Measurements from ENCODE around the gene CTNNA2.
"Not testable (repeated sequence)": the region's sequence is repeated elsewhere in the genome, so short reads cannot be mapped to it uniquely, and the experiment has no call there.

Gene CTNNA2

DNA sequence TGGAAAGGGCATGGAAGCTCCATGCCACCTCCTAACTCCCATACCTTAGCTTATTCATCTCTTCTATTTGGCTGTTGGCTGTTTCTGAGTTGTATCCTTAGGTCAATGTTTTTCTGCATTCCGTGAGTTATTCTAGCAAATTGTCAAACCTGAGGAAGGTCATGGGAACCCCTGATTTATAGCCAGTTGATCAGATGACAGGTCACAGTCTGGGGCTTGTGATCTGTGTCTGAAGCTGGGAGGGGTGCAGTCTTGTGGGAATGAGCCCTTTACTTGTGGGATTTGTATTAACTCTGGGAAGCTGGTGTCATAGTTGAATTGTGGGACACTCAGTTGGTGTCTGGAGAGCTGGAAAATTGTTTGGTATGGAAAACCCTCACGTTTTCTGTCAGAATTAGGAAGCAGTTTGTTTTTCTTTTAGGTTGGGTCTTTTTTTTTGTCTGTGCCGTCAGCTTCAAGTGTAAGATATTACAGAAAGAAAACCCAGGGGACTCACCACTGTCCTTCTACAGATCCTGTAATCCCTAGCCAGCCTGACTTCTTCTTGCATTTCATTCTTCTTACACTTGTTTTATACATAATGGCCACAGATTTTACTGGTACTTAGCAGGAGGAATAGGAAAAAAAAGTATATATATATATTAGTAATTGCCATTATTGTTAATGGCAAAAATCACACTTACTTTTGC lies 653.8 kb downstream of the CTNNA2 start:
- DNase-seq: no peak

DNA sequence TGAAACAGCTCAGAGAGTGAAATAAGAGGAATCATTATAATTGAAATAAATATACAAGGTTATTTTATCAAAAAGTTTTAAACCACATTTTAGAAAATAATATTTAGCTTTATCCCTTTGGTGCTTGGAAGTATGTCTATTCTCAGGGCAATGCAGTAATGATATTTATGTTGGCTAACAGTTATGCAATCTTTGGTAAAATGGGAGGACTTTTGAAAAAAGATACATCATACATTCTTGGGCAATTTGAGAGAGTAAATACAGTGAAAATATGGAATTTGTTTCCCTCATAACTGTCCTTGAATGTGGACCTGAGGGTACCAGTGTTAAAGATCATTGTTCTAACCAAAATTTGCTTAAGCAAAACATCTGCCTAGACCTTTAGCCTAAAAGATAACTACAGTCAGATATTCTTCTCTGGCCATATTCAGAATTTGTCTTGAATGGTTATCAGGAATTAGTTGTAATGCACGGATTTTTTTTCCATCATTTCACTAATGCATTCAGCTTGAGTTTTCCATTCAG lies 654.5 kb downstream of the CTNNA2 start:
- no peak for DNase-seq

DNA sequence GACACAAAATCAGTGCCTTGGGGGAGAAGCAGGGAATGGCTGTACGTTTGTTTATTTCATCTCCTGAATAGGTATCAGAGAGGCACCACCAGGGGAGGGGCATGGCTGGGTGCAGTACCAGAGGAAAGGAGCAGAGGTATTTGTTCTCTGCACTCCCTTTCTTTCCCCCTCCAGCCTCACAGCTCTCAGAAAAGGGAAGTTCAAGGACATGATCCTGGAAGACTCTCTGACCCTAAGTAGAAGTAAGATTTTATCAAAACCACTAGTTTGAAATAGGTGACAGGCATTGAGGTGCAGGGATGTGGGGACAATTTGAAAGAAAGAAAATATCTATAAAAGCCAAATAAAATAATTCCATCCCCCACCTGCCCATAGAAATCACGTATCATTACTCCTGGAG lies 655.2 kb downstream of the CTNNA2 start:
- DNase-seq: no peak

DNA sequence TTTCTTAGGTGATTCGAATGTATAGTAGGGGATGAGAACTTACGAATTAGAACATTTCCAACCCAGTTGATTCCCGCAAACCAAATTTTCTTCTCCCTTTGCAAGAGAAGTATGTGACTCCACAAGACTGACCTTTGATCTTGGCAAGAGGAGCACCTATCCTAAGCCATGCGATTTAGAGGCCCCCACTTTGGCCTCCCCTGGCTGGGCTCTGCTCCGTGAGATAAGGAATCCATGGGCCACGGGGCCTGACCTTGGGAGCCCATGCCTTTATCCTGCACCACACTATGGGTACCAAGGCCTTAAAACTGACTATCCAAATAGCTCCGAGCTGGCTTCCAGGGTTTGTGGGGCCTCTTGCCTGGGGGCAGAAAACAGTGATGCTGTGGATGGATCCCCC lies 656.0 kb downstream of the CTNNA2 start:
- no peak for DNase-seq

DNA sequence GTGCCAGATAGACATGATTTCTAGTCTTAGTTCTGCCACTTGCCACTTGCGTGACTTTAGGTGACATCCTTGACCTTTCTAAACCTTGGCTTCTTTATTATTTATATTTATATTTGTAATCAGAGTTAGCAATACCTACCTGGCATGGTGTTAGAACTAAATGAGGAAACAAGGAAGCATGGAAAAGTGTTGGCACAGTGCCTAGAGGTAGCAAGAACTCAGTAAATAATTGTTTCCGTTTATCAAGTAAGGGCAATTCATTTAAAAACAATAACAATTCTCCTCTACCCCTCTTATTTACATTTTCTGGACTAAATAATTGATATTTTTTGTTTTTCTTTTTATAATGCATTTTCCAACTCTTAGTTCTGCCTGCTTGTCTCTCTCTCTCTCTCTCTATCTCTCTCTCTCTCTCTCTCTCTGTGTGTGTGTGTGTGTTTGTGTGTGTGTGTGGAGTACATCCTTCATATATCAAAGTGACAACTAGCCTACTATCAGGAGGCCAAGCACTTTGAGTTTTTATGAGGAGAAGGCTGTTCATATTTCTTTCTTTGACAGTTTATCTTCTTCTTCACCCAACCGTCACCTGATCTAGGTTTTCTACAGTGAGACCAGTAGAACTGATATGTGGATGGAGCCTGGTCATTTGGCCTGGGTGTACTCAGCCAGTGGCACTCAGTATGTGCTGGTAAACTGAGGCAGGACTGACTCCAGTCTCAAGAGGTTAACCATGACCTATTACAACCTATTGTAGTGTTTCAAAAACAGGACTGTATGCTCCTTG lies 657.2 kb downstream of the CTNNA2 start:
- no peak for DNase-seq

DNA sequence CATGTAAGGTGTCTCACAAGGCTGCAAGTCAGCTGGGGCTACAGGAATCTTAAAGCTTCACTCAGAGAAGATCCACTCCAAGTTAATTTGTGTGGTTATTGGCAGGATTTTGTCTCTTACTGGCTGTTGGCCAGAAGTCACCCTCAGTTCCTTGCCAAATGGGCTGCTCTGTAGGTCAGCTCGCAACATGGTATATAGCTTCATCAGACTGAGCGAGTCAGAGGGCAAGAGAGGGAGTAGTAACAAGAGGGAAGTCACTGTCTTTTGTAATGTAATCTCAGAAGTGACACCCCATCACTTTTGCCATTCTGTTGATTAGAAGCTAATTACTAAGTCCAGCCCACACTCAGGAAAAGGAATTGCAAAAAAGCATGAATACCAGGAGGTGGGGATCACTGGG lies 672.2 kb downstream of the CTNNA2 start:
- DNase-seq: no peak

DNA sequence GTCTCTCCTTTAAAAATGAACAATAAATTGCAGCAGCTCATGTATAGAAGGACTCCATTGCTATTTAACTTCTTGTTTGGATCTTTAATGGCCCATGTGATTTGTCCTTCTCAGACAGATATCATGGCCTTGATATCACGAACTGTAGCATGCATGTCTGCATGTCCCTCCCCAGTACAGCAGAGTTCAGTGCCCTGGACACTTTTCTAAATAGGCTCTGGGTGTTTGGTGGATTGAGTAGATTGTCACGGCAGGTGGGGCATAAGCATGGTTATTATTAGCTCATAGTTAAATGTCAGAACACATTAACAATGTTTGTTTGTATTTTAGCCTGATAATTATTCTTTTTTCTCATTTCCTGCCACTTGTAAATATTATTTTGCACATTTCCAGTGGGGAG lies 673.4 kb downstream of the CTNNA2 start:
- no peak for DNase-seq

DNA sequence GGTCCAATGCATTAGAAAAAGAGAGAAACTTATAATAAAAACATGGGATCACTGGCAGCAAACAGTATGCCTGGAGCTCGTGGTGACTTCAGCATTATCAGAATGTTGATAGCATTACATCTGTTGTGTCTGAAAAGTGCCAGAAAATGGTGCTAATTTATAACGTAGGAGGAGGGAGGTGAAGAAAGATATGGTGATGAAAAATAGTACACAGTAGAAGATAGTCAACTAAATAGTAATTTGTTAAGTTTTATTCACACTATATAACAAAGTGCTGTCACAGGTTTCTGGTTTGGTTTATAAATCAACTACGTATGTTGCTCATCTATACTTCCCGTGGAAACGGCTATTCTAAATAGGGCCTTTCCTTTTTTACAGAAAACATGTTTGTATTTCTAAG lies 674.3 kb downstream of the CTNNA2 start:
- DNase-seq: no peak

DNA sequence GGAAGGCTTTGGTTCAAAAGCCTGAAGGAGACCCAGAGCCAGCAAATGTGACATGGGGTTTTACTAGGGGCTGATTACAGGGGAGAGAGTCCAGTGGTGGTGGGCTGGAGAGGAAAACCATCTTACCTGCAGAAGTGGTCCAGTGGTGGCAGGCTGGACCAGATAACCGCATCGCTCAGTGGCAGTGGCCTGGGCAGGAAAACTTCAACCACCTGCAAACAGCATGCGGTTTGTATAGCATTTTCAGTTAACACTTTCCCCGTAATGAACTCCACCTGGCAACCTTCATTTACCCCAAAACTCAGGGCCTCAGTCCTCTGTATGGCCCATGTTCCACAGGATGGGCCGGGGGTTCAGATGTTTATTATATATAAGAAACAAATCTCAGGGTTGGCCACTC lies 677.3 kb downstream of the CTNNA2 start:
- no peak for DNase-seq

DNA sequence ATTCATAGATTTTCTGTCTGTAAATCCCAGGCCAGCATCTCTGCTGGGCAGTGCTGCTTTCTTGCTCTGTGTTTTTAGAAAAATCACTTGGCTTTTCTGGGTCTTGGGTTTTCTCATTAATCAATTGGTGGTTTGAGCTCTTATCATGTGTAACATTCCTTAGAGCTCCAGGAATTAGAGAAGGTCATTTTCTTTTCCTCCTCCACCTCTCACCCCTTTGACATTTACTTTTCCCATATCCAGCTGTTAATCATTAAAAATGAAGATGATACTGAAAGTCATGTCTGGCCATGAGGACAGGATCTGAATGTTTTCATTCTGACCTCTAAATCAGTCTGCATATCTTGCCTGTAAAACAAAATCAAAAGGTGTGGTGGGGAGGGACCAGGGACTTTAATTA lies 680.7 kb downstream of the CTNNA2 start:
- DNase-seq: no peak

DNA sequence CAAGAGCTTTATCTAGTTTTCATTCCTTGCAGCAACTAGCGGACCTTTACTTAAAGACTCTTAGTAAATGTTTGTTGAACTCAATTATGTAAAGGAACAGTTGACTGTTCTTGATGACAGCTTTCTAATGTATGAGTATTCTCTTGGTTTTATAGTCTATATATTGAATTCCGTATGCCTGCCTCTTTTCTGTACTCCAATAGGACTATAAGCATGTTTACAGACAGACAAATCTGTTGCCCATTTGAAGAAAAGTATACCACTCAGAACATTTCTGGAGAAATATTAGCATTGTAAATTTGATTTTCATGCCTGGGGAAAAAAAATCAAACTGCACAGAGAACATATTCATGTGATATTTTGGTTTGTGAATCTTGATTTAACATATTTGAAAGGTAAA lies 682.2 kb downstream of the CTNNA2 start:
- no peak for DNase-seq

DNA sequence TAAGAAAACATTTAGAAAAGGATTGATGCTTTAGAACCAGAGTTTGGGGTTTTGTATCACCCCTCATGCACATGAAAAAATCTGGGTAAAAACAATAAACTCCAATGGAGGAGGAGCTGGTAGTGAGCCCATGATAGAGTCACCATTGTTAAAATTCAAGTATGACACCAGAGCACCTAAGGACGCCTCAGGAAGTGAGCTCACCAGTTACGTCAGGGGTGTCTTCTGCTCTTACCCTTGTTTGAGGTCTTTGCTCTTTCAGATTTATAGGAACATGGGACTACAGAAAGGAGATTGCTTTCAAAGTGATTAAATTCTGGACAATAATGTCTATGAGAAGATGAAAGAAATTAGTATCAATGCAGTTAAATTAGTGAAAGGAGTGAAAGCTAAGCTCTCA lies 685.2 kb downstream of the CTNNA2 start:
- DNase-seq: no peak

DNA sequence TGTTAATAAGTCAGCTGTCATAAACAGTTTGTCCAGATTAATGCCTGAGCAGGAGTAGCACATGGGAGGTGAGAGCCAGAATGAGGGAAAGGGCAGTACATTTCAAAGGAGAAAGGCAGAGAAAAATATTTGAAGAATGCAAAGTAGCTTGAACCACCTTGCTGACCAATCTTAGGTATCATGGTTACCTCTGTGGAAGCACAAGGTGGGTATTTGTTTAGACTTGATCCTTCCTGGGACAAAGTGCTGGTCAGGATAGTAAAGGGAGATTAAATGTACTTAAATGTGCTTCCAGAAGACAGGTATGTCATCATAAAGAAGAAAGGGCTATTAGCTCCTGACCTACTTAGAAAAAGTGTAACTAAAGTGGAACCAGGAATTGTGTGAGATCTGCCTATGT lies 686.7 kb downstream of the CTNNA2 start:
- DNase-seq: no peak

DNA sequence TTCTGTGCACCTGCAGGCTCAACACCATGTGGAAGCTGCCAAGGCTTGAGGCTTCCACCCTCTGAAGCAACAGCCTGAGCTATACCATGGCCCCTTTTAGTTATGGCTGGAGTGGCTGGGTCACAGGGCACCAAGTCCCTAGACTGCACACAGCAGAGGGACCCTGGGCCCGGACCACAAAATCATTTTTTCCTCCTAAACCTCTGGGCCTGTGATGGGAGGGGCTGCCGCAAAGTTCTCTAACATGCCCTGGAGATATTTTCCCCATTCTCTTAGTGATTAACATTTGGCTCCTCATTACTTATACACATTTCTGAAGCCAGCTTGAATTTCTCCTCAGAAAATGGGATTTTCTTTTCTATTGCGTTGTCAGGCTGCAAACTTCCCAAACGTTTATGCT lies 691.1 kb downstream of the CTNNA2 start:
- DNase-seq: not testable (repeated sequence)

DNA sequence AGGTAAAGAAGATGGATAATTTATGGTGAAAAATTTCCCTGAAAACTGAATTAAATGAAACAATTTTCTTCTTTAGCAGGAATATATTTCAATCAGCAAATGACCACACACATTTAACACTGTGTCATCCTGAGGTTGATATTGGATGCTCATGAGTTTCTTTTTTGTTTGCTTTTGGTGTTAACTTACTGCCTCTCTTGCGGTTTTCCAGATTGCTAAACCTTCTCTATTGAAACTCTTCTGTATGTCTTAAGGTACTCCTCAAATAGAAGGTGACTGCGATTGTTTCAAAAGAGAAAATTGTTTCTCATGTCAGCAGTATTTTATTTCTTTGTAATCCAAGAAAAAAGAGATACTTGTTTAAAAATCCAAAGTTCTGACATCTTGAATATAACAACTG lies 692.6 kb downstream of the CTNNA2 start:
- DNase-seq: no peak

DNA sequence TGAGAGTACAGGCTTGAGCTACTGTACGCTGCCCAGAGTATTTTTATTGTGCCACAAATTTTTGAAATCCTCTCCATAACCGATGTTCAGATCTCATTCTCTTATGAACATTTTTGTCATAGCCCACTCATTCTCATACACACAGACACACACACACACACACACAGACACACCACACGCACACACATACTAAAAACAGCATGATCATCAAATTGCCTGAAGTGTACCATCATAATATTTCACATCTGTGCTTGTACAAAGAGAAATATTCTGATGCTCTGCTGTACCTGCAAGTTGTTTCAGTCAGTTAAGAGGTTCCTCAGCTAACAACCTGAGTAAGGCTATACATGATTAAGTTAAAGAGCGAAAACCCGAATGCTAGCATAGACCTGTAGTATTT lies 696.6 kb downstream of the CTNNA2 start:
- no peak for DNase-seq

DNA sequence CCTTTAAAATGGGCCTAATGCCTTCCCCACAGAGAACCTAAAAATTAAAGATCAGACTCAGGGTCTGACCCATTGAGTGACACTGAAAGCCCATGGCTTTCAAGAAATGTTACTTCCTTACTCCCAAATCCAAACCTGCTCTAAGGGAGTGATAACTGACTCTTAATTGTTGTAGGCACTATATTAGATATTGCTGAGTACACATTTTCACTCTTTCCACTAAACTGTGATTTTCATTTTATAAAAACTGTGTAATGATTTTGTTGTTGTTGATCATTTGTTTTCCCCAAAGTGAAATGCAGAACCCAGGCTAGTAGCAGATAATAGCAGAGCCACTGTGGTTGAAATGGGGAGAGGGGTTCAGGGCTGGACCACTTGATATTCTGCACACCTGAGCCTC lies 704.6 kb downstream of the CTNNA2 start:
- no peak for DNase-seq

DNA sequence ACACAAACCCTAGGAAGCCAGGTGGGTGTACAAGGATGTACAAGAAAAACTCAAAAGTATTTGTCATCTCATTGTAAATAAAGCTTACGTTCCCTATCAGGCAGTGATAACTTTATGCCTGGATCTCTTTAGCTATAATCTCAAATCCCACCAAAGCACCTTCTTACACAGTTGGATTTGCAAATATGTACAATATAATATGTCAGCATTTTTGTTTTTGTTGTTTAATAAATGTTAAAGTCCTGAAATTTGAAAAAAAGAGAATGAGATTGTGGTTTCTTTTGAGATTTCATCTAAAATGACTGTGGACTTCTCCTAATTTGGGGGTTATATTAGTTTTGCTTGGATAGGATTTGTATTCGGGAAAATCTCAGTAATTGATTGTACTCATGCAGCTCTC lies 709.8 kb downstream of the CTNNA2 start:
- DNase-seq: no peak

DNA sequence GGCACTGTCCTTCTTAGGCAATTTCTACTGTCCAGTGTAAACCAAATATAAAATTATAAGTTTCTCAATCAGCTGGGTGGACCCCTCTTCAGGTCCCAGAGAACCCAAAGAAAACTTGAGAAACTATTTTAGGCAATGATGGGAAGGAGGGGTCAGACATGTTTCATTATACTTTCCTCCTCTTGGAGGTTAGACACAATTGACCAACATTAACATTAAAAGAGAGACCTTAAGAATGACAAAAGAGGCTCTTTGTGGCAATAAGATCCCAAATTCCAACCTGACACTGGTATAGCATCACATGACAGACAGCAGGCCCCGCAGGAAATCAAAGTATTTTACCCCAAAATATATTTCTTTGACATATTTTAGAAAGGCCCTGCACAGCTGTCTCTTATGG lies 718.6 kb downstream of the CTNNA2 start:
- no peak for DNase-seq

DNA sequence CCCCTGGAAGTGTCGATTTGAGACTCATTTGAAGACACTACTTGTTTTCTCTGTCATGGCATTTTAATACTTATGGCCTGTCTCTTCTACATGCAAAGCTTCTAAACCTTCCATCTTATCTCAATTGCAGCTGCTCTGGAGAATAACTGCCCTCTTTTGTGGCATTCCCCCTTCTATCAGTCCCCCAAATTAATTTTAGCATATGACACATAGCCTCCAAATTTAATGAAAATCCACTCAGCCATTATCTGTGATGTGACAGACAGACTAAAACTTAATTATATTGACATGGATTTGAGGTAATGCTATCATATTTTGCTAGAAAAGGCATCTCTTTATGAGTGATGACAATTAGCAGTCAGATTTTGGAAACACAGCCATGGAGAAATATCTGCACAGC lies 720.5 kb downstream of the CTNNA2 start:
- DNase-seq: no peak

DNA sequence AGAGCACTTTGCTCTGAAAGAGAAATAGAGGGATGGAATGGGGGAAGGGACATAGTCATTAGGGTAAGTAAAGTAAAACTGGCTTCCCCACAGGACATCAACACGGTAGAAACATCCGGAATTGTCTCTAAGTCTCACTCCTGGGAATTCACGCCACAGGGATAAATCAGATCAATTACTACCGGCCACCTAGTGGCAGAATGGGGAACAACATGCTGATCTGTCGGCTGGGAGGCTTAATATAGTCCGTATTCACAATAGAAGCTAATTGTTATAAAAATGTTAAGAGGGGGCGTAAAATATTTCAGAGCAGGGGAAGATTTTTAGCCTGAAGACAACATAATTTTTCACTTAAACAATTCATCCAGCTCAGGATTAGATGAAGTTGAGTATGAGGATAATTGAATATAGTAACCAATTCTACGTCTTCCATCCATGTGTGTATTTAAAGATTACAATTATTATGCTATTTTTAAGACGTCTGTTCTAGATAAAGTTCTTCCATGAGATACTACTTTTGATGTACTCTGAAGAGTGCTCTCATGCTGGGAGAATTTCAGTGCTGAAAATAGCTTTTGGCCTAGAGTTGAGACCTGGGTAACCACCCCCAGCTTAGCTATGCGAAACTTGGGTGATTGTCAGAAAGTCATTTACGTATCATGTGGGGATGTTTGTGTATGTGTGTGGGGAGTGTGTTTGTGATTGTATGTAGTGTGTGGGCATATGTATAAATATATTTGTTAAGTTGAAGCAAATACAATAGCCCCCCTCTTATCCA lies 726.0 kb downstream of the CTNNA2 start:
- DNase-seq: no peak

DNA sequence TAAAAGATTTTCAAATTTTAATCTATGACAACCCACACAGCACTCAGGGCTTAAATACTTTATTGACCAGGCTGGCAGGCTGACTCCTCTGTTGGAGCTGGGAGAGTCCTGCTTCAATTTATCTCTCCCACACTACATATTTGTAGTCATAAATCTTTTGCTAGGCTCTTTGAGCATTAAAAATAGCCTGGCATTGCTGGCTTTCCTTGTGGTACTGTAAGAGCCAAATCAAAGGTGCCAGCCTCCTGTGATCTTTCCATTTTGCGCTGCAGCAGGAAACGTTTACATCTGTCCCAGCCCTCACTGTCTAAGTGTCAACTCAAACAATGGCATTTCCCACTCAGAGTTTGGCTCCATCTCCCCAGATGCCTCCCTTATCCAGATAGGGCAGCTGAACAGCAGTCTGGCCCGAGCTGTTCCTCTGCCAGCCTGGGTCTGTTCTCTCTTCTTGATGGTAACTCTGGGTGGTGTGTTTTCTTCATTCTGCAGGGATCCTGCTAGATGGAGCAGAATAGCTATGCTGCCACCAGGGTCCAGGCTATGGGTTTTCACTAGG lies 729.6 kb downstream of the CTNNA2 start:
- no peak for DNase-seq

DNA sequence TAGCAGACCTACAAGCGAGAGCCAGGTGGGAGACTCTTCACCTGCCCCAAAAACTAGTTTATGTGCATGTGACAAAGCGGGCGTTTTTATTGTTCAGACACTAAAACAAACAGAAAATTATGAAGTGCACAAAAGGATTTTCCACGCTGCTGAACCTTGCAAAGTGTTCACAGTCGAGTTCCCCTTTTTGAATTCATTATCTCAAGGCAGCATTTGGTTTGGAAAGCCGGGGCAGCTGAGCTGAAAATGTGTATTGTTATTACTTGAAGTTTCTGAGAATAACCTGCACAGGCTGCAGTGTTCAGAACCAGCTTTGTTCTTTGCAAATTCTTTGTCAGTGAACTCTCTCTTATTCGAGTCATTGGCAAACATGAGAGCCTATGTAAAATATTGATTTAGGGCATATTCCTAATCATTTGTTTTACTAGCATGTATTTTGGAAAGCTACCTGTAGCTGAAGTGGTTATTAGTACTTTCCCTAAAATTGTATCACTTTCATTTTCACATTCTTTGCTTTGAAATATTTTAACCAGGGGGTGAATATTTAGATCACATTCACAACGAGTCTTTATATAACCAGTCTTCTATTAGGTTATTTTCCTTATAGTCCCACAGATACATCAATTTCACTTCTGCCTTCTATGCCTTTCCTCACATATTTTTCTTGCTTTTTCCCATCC lies 732.2 kb downstream of the CTNNA2 start:
- DNase-seq: no peak

Data from KG1 (cell line).